Measurements from ENCODE around the gene DNLZ.
"Not testable (repeated sequence)": the region's sequence is repeated elsewhere in the genome, so short reads cannot be mapped to it uniquely, and the experiment has no call there.

Gene DNLZ

DNA sequence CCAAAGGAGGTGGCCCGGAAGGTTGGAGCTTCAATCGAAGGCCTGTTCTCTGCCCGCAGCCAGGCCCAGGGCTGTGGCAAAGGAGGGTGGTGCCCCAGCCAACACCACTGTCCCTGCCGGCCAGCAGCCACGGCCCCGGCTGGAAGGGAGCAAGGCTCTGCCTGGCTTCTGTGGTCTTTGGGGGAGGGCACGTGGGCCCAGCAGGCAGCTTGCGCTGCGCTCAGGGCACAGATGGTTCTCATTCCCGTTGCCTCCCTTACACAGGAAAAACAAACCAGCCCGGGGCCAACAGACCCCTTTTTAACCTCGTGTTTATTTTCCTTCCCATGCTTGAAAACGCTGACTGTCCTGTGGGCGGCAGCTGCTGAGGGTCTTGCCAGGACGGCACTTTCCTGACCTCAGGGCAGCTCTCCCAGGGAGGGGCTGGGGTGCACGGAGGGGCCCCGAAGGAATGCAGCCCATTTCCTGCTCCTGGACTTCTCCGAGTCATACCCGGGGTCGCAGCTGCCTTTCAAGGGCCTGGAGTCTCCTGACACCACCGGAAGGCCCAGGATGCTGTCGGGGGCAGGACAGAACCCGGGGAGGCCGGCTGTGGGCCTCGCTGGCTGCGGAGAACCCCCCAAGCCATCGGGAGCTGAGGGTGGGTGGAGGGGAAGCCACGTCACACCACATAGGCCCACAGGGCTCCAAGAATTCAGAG lies 37.3 kb downstream of the DNLZ start:
- Histone ChIP-seq H3K9ac (ENCODE audit: low read length) (no peak overlapping the region), H3K4me3 (ENCODE audit: low read length) (peak overlapping the region; percentile 33), H3K4me1 (ENCODE audit: control insufficient read depth, insufficient read depth, low read length) (peaks cover 14% of the 10 kb centered on the region), H3K36me3 (ENCODE audit: control insufficient read depth, insufficient read depth, low read length) (no peaks in the 10 kb centered on the region), H3K27ac (ENCODE audit: low read depth, low read length) (peak overlapping the region; percentile 23), H3K27me3 (ENCODE audit: control insufficient read depth, insufficient read depth, low read length) (peaks cover 2% of the 10 kb centered on the region)

DNA sequence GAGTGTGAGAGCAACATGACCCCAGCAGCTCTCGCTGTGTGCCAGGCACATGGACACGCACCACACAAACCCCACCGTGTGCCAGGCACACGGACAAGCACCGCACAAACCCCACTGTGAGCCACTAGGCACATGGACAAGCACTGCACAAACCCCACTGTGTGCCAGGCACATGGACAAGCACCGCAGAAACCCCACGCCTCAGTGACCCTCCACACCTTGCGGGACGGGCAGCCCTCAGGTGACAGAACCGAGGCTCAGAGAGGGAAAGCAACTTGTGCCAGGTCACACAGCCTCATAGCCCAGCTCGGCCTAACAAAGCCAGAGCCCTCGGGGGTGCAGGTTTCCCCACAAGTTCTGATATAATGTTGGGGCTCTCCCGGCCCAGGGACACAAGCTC lies 38.2 kb downstream of the DNLZ start:
- Histone ChIP-seq H3K4me3 (ENCODE audit: low read length) (no peak overlapping the region), H3K4me1 (ENCODE audit: control insufficient read depth, insufficient read depth, low read length) (peaks cover 14% of the 10 kb centered on the region), H3K36me3 (ENCODE audit: control insufficient read depth, insufficient read depth, low read length) (no peaks in the 10 kb centered on the region), H3K27me3 (ENCODE audit: control insufficient read depth, insufficient read depth, low read length) (peaks cover 2% of the 10 kb centered on the region), H3K27ac (ENCODE audit: low read depth, low read length) (no peak overlapping the region), H3K9ac (ENCODE audit: low read length) (no peak overlapping the region)

DNA sequence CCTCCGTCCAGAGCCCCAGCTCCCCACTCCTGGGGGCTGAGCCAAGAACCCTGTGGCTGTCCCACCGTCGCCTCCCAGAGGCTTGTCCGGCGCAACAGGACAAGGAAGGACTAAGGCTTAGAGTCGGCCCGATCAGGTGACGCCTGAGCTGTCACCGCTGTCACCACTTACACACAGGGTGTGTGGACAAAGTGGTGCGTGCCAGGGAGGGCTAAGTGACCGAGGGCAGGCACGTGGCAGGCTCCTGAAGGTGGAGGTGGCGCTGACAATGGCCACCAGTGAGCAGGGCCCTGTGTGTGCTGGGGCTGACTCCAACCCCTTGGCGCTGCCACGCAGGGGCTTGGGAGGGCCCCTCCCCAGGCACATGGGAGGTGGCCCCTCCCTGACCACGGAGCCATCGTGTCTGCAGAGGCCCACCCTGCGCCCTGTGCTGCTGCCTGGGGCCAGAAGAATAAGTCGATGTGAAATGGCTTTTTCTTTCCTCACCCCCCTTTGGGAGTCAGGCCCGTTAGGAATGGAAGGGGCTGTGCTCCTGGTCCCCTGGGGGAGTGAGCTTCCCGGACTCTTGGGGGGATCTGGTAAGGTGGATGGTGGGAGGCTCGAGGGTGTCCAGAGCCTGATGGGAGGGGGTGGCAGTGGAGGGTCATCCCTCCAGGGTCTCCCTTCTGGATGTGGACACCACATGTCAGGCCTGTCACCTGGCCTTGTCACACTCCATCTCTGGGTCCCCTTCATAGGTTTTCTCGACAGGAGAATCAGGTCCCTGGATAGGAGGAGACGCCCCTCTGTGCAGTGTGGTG lies 38.8 kb downstream of the DNLZ start:
- Histone ChIP-seq H3K4me1 (ENCODE audit: control insufficient read depth, insufficient read depth, low read length) (peaks cover 14% of the 10 kb centered on the region), H3K27me3 (ENCODE audit: control insufficient read depth, insufficient read depth, low read length) (peaks cover 2% of the 10 kb centered on the region), H3K4me3 (ENCODE audit: low read length) (no peak overlapping the region), H3K36me3 (ENCODE audit: control insufficient read depth, insufficient read depth, low read length) (no peaks in the 10 kb centered on the region), H3K27ac (ENCODE audit: low read depth, low read length) (no peak overlapping the region), H3K9ac (ENCODE audit: low read length) (no peak overlapping the region)

DNA sequence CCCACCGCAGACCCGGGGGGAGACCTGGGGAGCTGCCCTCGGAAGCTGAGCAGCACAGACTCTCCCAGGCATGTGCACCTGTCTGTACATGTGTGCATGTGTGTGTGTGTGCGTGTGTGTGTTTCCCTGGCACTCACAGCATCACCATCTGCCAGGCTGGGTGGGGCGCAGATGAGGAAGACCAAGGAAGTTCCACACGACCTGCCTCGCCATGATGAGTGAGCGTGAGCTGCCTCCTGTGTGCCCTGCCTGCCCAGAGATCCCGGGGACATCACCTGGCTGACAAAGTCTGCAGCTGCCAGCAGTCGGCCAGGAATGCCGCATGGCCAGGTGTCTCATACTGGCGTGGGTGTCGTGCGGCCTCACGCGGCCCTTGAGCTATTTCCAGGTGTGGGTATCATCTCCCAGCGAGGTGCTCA lies 40.2 kb downstream of the DNLZ start:
- Histone ChIP-seq H3K27ac (ENCODE audit: low read depth, low read length) (no peak overlapping the region), H3K36me3 (ENCODE audit: control insufficient read depth, insufficient read depth, low read length) (no peaks in the 10 kb centered on the region), H3K27me3 (ENCODE audit: control insufficient read depth, insufficient read depth, low read length) (peaks cover 2% of the 10 kb centered on the region), H3K4me1 (ENCODE audit: control insufficient read depth, insufficient read depth, low read length) (peaks cover 4% of the 10 kb centered on the region), H3K4me3 (ENCODE audit: low read length) (no peak overlapping the region), H3K9ac (ENCODE audit: low read length) (no peak overlapping the region)

DNA sequence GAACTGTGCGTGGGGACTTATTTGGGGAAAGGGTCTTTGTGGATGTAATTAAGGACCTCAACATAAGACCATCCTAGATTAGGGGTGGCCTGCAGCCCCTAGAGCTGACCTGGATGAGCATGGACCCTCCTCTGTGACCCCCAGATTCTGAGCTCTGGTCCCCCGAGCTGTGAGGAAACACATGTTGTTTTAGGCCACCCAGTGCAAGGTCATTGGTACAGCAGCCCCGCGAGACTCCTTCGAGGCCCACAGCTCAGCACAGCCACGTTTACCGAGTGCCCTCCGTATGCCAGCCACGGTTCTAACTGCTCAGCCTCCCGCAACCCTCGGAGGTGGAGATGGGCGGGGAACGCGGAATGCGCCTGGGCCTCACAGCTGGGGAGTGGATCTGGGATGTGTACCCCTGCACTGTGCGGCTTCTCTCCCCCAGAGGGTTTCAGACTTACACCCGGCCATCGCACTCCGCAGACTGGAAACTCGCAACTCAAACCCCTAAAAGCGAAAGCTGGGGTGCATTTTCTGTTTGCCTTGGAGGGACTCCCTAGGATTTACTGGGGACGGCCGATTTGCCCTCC lies 40.7 kb downstream of the DNLZ start:
- no peaks in the 10 kb centered on the region for H3K36me3 ChIP-seq (ENCODE audit: control insufficient read depth, insufficient read depth, low read length)
- no peak overlapping the region for H3K27ac ChIP-seq (ENCODE audit: low read depth, low read length)
- H3K4me1 ChIP-seq (ENCODE audit: control insufficient read depth, insufficient read depth, low read length), result no peaks in the 10 kb centered on the region

DNA sequence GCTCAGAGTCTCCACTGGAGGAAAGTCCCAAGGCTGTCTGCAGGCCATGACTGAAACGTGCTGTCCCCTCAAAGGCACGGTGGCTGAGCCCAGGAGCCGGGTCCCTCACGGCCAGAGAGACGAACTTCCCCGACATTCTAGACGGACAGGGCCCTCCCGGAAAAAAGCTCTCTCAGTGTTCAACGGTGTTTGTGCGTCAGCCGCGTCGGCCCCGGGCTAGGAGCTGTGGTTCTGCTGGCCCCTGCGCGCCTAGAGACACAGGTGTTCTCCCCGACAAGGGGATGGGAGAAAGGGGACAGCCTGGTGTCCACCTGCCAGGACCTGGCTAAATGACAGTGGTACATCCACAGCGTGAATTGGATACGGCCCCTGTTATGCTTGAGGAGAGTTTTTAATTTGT lies 42.0 kb downstream of the DNLZ start:
- no peaks in the 10 kb centered on the region for H3K36me3 ChIP-seq (ENCODE audit: control insufficient read depth, insufficient read depth, low read length)
- no peaks in the 10 kb centered on the region for H3K4me1 ChIP-seq (ENCODE audit: control insufficient read depth, insufficient read depth, low read length)
- no peak overlapping the region for H3K9ac ChIP-seq (ENCODE audit: low read length)
- peaks cover 2% of the 10 kb centered on the region for H3K27me3 ChIP-seq (ENCODE audit: control insufficient read depth, insufficient read depth, low read length)
- no peak overlapping the region for H3K4me3 ChIP-seq (ENCODE audit: low read length)
- no peak overlapping the region for H3K27ac ChIP-seq (ENCODE audit: low read depth, low read length)

More for the DNA sequence above, 40.7 kb downstream of the DNLZ start:
- Histone ChIP-seq H3K4me3 (ENCODE audit: low read length) (no peak overlapping the region), H3K27me3 (ENCODE audit: control insufficient read depth, insufficient read depth, low read length) (peaks cover 2% of the 10 kb centered on the region), H3K9ac (ENCODE audit: low read length) (no peak overlapping the region)

DNA sequence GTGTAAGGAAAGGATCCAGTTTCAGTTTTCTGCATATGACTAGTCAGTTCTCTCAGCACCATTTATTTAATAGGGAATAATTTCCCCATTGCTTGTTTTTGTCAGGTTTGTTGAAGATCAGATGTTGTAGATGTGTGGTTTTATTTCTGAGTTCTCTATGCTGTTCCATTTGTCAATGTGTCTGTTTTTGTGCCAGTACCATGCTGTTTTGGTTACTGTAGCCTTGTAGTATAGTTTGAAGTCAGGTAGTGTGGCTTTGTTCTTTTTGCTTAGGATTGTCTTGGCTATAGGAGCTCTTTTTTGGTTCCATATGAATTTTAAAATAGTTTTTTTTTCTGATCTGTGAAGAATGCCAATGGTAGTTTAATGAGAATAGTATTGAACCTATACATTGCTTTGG lies 42.6 kb downstream of the DNLZ start:
- not testable (repeated sequence) for H3K36me3 ChIP-seq (ENCODE audit: control insufficient read depth, insufficient read depth, low read length); H3K27ac ChIP-seq (ENCODE audit: low read depth, low read length); H3K27me3 ChIP-seq (ENCODE audit: control insufficient read depth, insufficient read depth, low read length); H3K4me1 ChIP-seq (ENCODE audit: control insufficient read depth, insufficient read depth, low read length); H3K4me3 ChIP-seq (ENCODE audit: low read length); H3K9ac ChIP-seq (ENCODE audit: low read length)

DNA sequence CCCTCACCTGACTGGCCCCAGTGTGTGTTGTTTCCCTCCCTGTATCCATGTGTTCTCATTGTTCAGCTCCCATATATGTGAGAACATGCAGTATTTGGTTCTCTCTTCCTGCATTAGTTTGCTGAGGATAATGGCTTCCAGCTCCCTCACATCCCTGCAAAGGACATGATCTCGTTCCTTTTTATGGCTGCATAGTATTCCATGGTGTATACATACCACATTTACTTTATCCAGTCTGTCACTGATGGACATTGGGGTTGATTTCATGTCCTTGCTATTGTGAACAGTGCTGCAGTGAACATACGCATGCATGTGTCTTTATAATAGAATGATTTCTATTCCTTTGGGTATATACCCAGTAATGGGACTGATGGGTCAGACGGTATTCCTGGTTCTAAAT lies 43.6 kb downstream of the DNLZ start:
- H3K27ac ChIP-seq (ENCODE audit: low read depth, low read length); H3K27me3 ChIP-seq (ENCODE audit: control insufficient read depth, insufficient read depth, low read length); H3K4me1 ChIP-seq (ENCODE audit: control insufficient read depth, insufficient read depth, low read length); H3K36me3 ChIP-seq (ENCODE audit: control insufficient read depth, insufficient read depth, low read length); H3K9ac ChIP-seq (ENCODE audit: low read length); H3K4me3 ChIP-seq (ENCODE audit: low read length): not testable (repeated sequence)

DNA sequence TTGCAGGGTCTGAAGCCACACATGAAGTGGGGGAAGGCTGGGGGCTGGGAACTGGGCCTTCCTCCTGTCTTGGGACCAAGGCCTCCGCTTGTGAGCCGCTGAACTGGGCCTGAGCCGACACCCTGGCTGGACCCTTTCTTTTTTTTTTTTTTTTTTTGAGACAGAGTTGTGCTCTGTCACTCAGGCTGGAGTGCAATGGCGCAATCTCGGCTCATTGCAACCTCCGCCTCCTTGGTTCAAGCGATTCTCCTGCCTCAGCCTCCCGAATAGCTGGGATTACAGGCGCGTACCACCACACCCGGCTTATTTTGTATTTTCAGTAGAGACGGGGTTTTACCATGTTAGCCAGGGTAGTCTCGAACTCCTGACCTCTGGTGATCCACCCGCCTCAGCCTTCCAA lies 44.3 kb downstream of the DNLZ start:
- H3K27ac ChIP-seq (ENCODE audit: low read depth, low read length); H3K9ac ChIP-seq (ENCODE audit: low read length); H3K4me1 ChIP-seq (ENCODE audit: control insufficient read depth, insufficient read depth, low read length); H3K36me3 ChIP-seq (ENCODE audit: control insufficient read depth, insufficient read depth, low read length); H3K27me3 ChIP-seq (ENCODE audit: control insufficient read depth, insufficient read depth, low read length); H3K4me3 ChIP-seq (ENCODE audit: low read length): not testable (repeated sequence)

DNA sequence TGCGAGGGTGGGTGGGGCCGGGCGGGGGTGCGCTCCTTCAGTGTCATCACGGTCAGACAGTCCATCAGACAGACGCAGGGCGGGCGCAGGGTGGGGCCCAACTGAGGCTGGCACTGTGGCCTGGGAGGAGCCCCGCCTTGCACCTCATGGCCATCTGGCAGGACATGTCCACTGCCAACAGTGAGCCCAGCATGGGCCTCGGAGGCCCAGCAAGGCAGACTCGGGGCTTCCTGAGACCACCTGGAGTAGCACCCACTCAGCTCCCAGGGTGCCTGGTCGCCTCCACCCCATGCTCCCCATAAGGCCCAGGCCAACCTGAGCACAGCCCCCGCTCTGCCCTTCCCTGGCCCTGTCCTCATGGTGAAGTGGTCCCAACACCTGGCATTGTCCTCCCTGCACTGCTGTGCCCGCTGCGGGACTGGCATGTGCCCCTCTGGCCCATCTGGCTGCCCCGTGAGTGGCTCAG lies 44.7 kb downstream of the DNLZ start:
- no peak overlapping the region for H3K9ac ChIP-seq (ENCODE audit: low read length)
- no peaks in the 10 kb centered on the region for H3K36me3 ChIP-seq (ENCODE audit: control insufficient read depth, insufficient read depth, low read length)
- H3K27ac ChIP-seq (ENCODE audit: low read depth, low read length), result no peak overlapping the region
- H3K4me3 ChIP-seq (ENCODE audit: low read length), result no peak overlapping the region
- H3K27me3 ChIP-seq (ENCODE audit: control insufficient read depth, insufficient read depth, low read length), result no peaks in the 10 kb centered on the region
- no peaks in the 10 kb centered on the region for H3K4me1 ChIP-seq (ENCODE audit: control insufficient read depth, insufficient read depth, low read length)

DNA sequence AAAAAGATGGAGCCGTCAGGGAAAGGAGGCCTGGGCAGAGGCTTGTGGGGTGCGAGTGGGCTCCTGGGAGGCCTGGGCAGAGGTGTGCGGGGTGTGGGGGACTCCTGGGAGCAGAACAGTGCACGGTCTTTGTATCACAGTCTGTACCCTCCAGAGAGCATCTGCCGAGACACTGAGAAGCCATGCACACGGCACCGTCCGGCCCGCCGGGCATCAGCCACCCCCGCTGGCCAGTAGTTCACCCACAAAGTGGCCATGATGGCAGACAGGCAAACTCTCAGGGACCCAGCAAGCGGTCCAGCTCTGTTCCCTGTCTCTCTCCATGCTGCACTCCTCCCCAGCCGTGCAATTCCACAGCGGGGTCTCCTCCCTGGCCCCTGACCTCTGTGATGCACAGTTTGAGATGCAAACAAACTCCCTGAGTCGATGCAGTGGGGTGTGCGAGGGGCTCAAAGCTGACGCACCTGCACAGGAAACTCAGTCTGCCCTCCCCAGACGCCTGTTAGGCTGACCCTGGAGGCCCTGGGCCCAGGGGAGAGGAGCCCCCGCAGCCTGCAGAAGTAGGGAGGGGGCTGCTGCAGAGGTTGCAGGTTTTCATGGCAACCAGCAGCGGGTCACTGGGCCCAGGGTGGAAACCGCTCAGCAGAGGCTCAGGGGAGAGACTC lies 45.3 kb downstream of the DNLZ start:
- Histone ChIP-seq H3K9ac (ENCODE audit: low read length) (no peak overlapping the region), H3K4me1 (ENCODE audit: control insufficient read depth, insufficient read depth, low read length) (no peaks in the 10 kb centered on the region), H3K36me3 (ENCODE audit: control insufficient read depth, insufficient read depth, low read length) (no peaks in the 10 kb centered on the region), H3K27me3 (ENCODE audit: control insufficient read depth, insufficient read depth, low read length) (no peaks in the 10 kb centered on the region), H3K4me3 (ENCODE audit: low read length) (no peak overlapping the region), H3K27ac (ENCODE audit: low read depth, low read length) (no peak overlapping the region)

DNA sequence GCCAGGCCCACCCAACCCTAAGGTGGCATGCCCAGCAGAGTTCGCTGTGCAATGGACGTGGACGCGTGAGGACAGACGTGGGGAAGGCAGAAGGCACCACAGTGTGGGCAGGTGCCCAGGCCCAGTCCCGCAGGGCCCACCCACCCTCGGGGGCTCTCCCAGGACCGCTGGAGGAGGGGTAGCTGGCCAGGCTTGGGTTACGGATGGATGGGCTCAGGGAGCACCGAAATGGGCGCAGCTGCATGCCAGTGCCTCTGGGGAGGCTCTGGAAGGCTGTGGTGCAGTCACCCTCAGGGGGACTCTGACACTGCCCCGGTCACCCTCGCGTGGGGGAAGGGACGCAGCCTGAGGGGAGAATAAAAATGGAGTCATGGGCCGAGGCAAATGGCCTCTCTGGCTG lies 45.8 kb downstream of the DNLZ start:
- Histone ChIP-seq H3K4me3 (ENCODE audit: low read length) (no peak overlapping the region), H3K9ac (ENCODE audit: low read length) (no peak overlapping the region), H3K4me1 (ENCODE audit: control insufficient read depth, insufficient read depth, low read length) (no peaks in the 10 kb centered on the region), H3K36me3 (ENCODE audit: control insufficient read depth, insufficient read depth, low read length) (no peaks in the 10 kb centered on the region), H3K27ac (ENCODE audit: low read depth, low read length) (no peak overlapping the region), H3K27me3 (ENCODE audit: control insufficient read depth, insufficient read depth, low read length) (no peaks in the 10 kb centered on the region)
